HG03135 (cell line): ENCODE measurements around the gene POU6F2.

Experiments used
- ATAC-seq: cut with Tn5 transposase; IDR thresholded peaks from one replicate; pipeline ENCODE4 v1.9.1; 2021; ENCODE audit warnings: mild to moderate bottlenecking, moderate library complexity; ENCODE audit not compliant: unreplicated experiment

POU6F2 gene

GRCh38 chr7:39386718-39387117, 409.0 kb downstream of the POU6F2 start:
- no peak for ATAC-seq

- ATAC-seq = no peak
Measured at GRCh38 chr7:39392151-39392550, 414.4 kb downstream of the POU6F2 start.

GRCh38 chr7:39394105-39394680, 416.5 kb downstream of the POU6F2 start:
- no peak for ATAC-seq

DNA sequence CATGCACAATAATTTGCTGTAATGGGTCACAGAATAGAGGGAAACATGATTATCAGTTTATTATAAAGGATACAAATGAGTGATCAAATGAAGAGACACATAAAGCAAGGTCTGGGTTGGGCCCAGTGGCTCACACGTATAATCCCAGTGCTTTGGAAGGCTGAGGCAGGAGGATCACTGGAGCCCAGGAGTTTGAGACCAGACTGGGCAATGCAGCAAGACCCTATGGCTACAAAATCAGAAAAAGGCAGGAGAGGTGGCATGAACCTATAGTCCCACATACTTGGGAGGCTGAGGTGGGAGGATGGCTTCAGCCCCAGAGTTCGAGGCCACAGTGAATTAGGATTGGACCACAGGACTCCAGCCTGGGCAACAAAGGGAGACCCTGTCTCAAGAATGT, 421.7 kb downstream of the POU6F2 start:
- ATAC-seq = no peak

- no peak for ATAC-seq
Measured at GRCh38 chr7:39399986-39400385, 422.3 kb downstream of the POU6F2 start.

GRCh38 chr7:39400836-39401235, 423.1 kb downstream of the POU6F2 start:
- ATAC-seq = no peak

GRCh38 chr7:39402034-39402433, 424.3 kb downstream of the POU6F2 start:
- no peak for ATAC-seq

DNA sequence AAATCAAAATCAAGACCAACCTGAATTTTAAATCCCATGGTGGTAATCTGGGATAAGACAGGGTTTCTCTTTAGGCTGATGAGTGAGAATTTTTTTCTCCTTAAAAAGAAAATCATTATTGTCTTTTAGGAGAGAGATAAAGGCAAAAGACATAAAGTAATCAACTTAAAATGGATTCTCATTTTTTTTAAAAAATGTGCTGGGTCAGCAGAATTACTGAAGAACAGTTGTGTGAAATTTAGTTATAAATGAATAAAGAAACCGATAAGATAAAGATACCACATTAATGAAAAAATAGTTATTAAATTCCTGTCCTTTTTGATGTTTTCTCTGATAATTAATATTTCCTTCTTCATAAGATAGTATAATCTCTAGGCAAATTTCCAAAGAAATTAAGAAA, 427.2 kb downstream of the POU6F2 start:
- no peak for ATAC-seq

GRCh38 chr7:39405581-39405980, 427.9 kb downstream of the POU6F2 start:
- ATAC-seq = no peak

GRCh38 chr7:39406467-39406866, 428.8 kb downstream of the POU6F2 start:
- no peak for ATAC-seq

DNA sequence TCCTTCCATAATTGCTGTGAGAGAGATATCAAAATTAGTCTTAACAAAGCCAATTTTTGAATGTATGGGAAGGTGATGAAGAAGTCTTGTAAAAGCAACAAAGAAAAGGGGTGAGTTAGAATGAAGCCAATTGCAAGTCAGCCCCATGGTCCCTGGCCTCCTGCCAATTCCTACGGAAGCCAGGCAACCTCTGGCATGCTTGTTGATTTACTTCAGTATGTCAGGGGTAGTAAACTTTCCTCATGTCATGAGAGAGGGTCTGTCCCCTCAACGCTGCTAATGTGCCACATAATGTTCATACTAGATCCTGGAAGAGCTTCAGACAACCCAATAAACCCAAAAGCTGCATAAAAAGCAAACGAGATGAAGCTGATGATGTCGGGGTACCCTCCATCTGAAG, 429.4 kb downstream of the POU6F2 start:
- no peak for ATAC-seq

DNA sequence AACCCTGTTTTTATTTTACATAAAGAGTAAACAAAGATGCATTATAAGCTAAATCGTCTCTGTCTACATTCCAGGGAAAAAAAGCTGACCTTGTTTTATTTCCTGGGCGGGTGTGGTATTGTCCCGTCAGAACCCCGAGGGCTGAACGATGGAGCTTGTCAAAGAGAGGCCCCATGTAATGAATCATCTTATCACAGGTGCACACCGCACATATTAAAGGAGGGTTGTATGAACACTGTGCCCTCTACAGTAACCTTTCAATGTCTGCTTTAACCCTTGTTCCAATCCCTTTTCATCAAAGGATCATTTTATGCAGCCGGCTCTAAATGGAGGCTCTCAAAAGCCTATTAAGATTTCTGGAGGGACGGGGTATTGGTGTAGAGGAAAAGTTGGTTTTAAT, 430.0 kb downstream of the POU6F2 start:
- ATAC-seq = no peak

GRCh38 chr7:39408906-39409305, 431.2 kb downstream of the POU6F2 start:
- no peak for ATAC-seq

DNA sequence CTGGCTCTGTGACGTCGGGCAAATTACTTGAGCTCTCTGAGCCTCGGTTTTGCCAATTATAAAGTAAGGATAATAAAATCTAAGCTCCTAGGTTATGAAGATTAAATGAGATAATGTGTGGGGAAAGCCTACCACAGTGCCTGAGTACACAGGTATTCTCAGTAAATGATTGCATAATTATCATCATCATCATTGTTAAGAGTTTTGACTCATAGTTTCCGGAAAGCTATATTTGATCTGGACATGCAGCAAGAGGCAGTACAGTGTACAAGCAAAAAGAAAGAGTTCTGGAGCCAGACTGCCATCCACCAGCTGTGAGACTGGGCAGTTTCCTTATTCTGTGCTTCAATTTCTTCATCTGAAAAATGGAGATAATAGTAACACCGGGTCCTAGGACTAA, 432.9 kb downstream of the POU6F2 start:
- ATAC-seq = no peak

DNA sequence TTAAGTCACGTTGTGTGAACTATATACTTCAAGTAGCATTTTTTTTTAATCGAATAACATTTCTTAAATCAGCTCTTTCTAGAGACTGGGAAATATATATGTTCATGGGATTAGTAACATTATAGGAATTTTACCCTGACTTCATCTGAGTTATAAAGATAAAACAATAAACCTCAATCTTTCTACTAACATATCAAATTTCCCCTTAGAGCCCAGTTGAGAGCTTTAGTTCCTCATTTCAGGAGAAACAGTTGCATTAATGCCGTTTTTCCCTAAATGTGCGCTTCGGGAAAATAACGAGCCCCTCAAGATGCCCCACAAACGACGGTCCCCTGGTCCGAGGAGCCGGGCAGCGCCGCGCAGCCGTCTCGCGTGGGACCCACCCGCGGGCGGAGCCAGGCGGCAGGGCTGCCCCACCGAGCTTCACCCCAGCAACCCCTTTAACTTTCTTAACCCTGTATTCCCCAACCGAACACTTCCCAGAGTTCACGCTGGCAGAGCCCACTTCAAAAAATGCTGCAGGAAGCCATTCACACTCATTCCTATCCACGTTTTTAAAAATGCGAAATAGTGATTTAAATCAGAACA, 436.0 kb downstream of the POU6F2 start:
- peak; percentile 15 for ATAC-seq

DNA sequence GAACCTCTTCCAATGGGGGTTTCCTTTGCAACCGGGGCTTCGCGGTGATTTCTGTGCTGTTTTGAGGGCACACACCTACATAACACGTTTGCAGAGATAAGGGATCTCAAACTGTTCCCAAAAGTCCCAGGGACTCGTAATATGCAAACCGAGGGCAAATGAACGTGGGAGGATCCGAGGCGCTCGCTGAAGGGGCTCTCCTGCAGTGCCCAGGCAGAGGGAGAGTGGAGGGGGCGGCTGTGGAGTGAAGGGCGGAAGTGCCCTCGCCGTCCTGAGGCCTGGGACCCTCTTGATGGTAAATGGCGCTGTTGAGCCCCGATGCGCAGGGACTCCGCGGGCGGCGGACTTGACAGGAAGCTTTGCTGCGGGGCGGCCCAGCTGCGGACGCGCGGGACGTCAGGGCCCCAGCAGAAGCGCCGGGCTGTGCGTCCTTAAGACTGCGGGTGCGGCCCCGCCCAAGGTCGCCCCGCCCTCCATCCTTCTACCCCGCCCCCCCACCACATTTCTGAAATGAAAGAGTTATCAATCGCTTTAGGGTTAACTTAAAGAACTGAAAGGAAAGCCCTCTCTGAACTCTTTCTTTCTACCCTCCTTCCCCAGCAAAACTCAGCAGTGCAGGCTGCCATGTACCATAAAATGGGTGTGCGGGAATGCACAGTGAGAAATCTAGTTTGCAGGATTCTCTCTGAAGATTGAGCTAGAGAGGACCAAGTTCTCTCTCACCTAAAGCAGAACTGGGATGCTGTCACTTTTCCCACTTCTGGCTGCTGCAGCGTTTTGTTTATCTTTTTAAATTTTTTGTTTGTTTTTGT, 436.7 kb downstream of the POU6F2 start:
- peak; percentile 83 for ATAC-seq

DNA sequence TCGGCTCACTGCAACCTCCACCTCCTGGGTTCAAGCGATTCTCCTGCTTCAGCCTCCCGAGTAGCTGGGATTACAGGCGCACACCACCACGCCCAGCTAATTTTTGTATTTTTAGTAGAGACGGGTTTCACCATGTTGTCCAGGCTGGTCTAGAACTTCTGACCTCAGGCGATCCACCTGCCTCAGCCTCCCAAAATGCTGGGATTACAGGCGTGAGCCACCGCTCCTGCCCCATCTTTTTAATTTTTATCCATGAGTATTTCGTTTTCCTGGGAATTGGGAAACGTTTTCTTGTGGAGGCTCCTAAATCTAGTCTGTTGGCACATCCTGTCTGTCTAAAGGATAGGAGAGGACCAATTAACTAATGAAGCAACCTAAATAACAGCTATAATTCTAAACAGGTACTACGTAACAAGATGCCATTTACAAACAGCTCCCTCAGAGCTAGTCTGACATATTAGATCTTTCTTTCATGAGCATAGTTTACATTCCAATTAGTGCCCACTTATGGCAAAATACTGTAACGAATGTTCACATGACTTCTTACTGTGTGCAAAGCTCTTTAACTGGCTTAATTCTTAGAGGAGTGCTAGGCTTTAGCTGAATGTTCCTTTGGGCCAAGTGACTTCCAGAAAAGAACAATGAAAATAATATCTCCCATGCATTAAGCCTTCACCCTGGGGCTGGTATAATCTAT, 437.5 kb downstream of the POU6F2 start:
- ATAC-seq = no peak

DNA sequence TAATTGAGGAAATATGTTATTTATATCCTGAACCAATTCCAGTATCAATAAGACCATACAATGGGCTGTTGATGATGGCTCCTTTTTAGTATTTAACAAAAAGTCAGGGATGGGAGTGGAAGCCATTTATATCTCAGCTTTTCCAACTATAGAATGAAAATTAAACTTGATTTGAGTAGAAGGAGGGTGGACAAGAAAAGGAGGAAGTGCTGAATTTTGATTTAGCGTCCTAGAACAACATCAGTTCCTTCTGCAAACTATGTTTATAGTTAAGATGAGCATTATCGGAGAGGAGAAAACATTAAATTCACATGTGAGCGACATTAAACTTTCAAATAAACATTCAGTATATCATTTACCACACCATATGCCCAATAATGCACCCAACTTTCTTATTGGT, 439.2 kb downstream of the POU6F2 start:
- ATAC-seq = no peak

- no peak for ATAC-seq
Measured at GRCh38 chr7:39417642-39418041, 439.9 kb downstream of the POU6F2 start.

- ATAC-seq = no peak
Measured at GRCh38 chr7:39421251-39421650, 443.5 kb downstream of the POU6F2 start.

DNA sequence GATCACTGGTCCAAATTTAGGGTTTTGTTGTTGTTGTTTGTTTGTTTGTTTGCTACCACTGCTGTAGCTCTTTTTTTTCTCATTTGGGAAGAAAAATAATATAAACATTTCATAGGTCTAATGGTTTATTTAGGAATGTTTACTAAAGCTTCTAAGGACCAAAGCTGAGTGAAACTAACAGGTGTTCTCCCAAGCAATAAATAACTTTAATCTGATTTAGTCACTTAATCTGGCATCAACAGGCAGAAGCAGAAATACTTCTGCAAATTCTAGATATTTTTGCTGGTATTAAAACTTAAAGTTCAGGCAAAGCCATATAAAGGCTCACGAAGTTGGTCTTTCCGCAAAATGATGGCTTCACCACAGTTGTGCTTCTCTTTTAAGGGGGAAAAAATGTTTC, 444.0 kb downstream of the POU6F2 start:
- ATAC-seq = no peak

DNA sequence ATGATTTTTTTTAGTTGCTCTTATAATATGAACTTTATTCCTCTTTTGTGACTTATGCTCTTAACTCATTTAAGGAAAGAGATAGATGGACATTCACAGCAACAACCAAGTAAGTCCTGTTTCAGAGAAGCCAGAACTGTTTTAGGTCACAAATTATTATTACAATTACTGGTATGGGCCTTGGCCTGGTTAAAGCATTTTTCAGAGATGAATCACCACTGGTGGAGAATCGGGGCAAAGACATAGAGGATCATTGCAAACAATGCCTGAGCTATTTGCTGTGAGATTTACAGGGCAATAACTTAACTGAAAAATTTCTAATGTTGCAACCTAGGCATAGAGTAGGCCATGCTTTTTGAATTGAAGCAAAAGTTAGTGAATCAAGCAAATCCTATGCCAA, 450.5 kb downstream of the POU6F2 start:
- ATAC-seq = no peak
